HEK293T (cell line): ENCODE results near the gene FGFRL1.

ENCODE experiments used
- CTCF ChIA-PET: fragments of 350-600 bp; formaldehyde crosslinking; extraction: SDS; loops from one replicate; lab custom pipeline; 2021; ENCODE audit warnings: antibody characterized with exemption, inconsistent platforms; lab: Yijun Ruan, JAX
- POLR2A ChIA-PET: fragments of 350-600 bp; formaldehyde crosslinking; extraction: SDS; loops from one replicate; lab custom pipeline; 2020; ENCODE audit warnings: antibody characterized with exemption, inconsistent platforms; lab: Yijun Ruan, JAX
- DNase-seq: peaks from one replicate; pipeline ENCODE4 v3.0.0; 2012; ENCODE audit warnings: mixed read lengths; ENCODE audit errors: extremely low spot score
- ARNT ChIP-seq: fragments of 450-650 bp; IDR thresholded peaks from 2 replicates; pipeline ENCODE4 v1.6.1; 2017; ENCODE audit warnings: mild to moderate bottlenecking
- BHLHE40 ChIP-seq: fragments of 450-650 bp; IDR thresholded peaks from 2 replicates; pipeline ENCODE4 v1.6.1; 2016; ENCODE audit warnings: mild to moderate bottlenecking, moderate library complexity, borderline replicate concordance
- CTBP1 ChIP-seq: fragments of 450-650 bp; IDR thresholded peaks from 2 replicates; pipeline ENCODE4 v1.6.1; 2016; ENCODE audit warnings: borderline replicate concordance
- ELF4 ChIP-seq: fragments of 450-650 bp; IDR thresholded peaks from 2 replicates; pipeline ENCODE4 v1.6.1; 2017; ENCODE audit warnings: antibody characterized with exemption
- FOXA1 ChIP-seq: fragments of 450-650 bp; IDR thresholded peaks from 2 replicates; pipeline ENCODE4 v1.6.1; 2016; ENCODE audit warnings: mild to moderate bottlenecking
- FOXK2 ChIP-seq: fragments of 450-650 bp; IDR thresholded peaks from 2 replicates; pipeline ENCODE4 v1.6.1; 2016; ENCODE audit warnings: mild to moderate bottlenecking
- FOXM1 ChIP-seq: fragments of 450-650 bp; IDR thresholded peaks from 2 replicates; pipeline ENCODE4 v1.6.1; 2017; ENCODE audit warnings: mild to moderate bottlenecking, borderline replicate concordance
- HDGF ChIP-seq: fragments of 450-650 bp; IDR thresholded peaks from 2 replicates; pipeline ENCODE4 v1.6.1; 2017; ENCODE audit warnings: antibody characterized with exemption, borderline replicate concordance
- L3MBTL2 ChIP-seq: fragments of 450-650 bp; conservative IDR thresholded peaks from 2 replicates; pipeline ENCODE4 v1.6.1; 2016; ENCODE audit warnings: mild to moderate bottlenecking
- LEF1 ChIP-seq: fragments of 450-650 bp; IDR thresholded peaks from 2 replicates; pipeline ENCODE4 v1.6.1; 2017; ENCODE audit warnings: mild to moderate bottlenecking, borderline replicate concordance
- NFRKB ChIP-seq: fragments of 450-650 bp; IDR thresholded peaks from 2 replicates; pipeline ENCODE4 v1.6.1; 2016; ENCODE audit warnings: mild to moderate bottlenecking, moderate library complexity
- SP1 ChIP-seq: fragments of 450-650 bp; IDR thresholded peaks from 2 replicates; pipeline ENCODE4 v1.6.1; 2017
- SUZ12 ChIP-seq: fragments of 450-650 bp; IDR thresholded peaks from 2 replicates; pipeline ENCODE4 v1.6.1; 2016; ENCODE audit warnings: mild to moderate bottlenecking
- TARDBP ChIP-seq: fragments of 450-650 bp; IDR thresholded peaks from 2 replicates; pipeline ENCODE4 v1.6.1; 2016
- ZNF384 ChIP-seq: fragments of 450-650 bp; IDR thresholded peaks from 2 replicates; pipeline ENCODE4 v1.6.1; 2016
- TF ChIP-seq, protein P1 (sequence below): fragments of 450-650 bp; IDR thresholded peaks from 2 replicates; pipeline ENCODE4 v1.6.1; 2016

FGFRL1 gene

GRCh38 chr4:993111-994029, 18.1 kb upstream of the FGFRL1 start, which contains the start of gene SLC26A1:
Gene SLC26A1, minus strand, starts transcription at chr4:993404. Its CDS starts 1,701 bp downstream, at chr4:991703.
- CTCF ChIA-PET, result no interaction called here
- TF ChIP-seq NFRKB (no peak), SP1 (no peak), SUZ12 (no peak), BHLHE40 (no peak), FOXK2 (no peak), LEF1 (no peak), CTBP1 (no peak), FOXM1 (no peak), TARDBP (no peak), L3MBTL2 (no peak), ELF4 (no peak), FOXA1 (no peak), ARNT (no peak), ZNF384 (no peak)
- TF ChIP-seq, protein P1, sequence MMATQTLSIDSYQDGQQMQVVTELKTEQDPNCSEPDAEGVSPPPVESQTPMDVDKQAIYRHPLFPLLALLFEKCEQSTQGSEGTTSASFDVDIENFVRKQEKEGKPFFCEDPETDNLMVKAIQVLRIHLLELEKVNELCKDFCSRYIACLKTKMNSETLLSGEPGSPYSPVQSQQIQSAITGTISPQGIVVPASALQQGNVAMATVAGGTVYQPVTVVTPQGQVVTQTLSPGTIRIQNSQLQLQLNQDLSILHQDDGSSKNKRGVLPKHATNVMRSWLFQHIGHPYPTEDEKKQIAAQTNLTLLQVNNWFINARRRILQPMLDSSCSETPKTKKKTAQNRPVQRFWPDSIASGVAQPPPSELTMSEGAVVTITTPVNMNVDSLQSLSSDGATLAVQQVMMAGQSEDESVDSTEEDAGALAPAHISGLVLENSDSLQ, result no peak
- no peak for DNase-seq
- POLR2A ChIA-PET, result no interaction called here

DNA sequence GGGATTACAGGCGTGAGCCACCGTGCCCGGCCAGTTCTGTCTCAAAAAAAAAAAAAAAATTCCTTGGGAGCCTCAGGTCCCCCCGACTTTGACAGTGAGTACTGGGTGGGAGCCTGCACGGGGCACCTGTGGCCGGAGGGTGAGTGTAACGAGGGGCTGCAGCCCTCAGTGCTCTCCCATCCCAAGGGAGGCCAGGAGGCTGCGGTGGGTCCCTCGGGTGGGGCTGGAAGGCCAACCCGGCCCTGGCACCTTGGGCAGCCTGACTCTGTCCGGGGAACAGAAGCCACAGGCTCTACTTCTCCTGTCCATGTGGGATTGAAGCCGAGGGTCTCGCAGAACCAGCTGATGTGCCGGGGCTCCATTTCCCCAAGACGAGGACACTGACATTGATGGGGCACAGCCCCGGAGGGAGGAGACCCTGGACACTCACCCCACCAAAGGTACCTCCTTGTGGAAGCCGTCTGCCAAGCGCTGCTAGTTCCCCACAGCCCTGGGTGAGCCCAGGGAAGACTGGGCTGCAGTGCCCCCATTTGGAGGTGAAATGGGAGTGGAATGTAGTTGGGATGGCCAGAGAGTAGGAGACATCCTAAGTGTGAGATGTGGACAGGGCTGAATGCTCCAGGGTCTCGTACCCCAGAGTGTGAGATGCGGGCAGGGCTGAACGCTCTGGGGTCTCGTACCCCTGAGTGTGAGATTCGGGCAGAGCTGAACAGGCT, 16.0 kb upstream of the FGFRL1 start:
- DNase-seq, result no peak
- no peak for TF ChIP-seq NFRKB
- no peak for TF ChIP-seq TARDBP
- no peak for TF ChIP-seq CTBP1
- TF ChIP-seq HDGF, result no peak
- TF ChIP-seq LEF1, result no peak
- no peak for TF ChIP-seq ARNT
- no peak for TF ChIP-seq L3MBTL2
- no peak for TF ChIP-seq FOXA1
- TF ChIP-seq SP1, result no peak
- no peak for TF ChIP-seq ELF4
- TF ChIP-seq SUZ12, result no peak
- TF ChIP-seq FOXM1, result no peak
- no peak for TF ChIP-seq FOXK2
- no peak for TF ChIP-seq BHLHE40
- TF ChIP-seq ZNF384, result no peak
- TF ChIP-seq, protein P1, result no peak
- POLR2A ChIA-PET, result no interaction called here
- CTCF ChIA-PET, result no interaction called here

DNA sequence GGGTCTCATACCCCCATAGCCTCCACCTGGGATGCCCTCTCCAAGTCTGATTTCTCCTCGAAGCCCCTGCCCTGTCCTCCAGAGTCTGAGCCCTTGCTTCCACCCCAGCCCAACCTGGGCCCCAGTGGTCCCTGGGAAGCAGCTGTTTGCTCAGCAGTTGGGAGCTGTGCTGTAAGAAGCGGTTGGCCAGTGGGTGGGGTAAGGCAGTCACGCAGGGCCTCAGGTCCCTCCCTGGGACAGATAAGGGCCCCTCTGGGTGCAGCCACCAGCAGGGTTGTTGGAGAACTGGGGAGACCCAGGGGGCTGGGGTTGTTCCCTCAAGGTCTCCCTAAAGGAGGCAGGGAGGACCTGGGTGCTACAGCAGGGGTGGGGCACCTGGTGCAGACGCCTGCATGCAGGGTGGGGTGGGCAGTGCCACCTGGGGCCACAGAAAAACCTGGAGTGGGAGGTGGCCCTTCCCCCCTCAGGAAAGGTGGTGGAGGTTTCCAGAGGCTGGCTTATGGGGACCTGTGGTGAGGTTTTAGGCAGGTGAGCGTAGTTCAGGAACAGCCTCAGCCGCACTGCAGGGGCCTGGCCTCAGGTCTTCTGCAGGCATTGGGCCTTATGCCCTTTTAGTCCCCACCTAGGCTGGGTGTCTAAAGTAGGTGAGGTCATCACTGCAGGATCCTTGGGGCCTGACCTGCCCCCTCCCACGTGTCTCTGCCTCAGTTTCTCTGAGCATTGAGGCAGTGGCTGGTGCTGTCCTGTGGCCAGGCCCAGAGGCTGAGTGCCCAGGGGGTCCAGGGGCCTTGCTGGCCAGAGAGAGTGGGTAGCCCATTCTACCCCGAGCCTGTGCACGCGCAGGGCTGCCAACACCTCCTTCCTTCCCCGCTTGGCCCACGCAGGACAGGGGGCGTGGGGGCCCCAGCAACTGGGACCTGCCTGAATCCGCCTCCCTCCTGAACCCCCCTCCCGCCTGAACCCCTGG, 15.1 kb upstream of the FGFRL1 start:
- DNase-seq, result no peak
- POLR2A ChIA-PET, result no interaction called here

GRCh38 chr4:996997-997374, 14.4 kb upstream of the FGFRL1 start:
- ChIA-PET CTCF (no interaction called here), POLR2A (no interaction called here)
- DNase-seq, result no peak
- no peak for TF ChIP-seq TARDBP
- TF ChIP-seq SUZ12, result no peak
- no peak for TF ChIP-seq FOXM1
- no peak for TF ChIP-seq BHLHE40
- TF ChIP-seq L3MBTL2, result no peak
- no peak for TF ChIP-seq LEF1
- TF ChIP-seq ELF4, result no peak
- no peak for TF ChIP-seq FOXA1
- no peak for TF ChIP-seq FOXK2
- TF ChIP-seq ARNT, result no peak
- TF ChIP-seq NFRKB, result no peak
- TF ChIP-seq ZNF384, result no peak
- TF ChIP-seq SP1, result no peak
- TF ChIP-seq CTBP1, result no peak
- no peak for TF ChIP-seq HDGF

More for the DNA sequence above, 15.1 kb upstream of the FGFRL1 start:
- CTCF ChIA-PET, result no interaction called here
- TF ChIP-seq ZNF384, result no peak
- TF ChIP-seq FOXA1, result no peak
- TF ChIP-seq FOXM1, result no peak
- TF ChIP-seq ARNT, result no peak

DNA sequence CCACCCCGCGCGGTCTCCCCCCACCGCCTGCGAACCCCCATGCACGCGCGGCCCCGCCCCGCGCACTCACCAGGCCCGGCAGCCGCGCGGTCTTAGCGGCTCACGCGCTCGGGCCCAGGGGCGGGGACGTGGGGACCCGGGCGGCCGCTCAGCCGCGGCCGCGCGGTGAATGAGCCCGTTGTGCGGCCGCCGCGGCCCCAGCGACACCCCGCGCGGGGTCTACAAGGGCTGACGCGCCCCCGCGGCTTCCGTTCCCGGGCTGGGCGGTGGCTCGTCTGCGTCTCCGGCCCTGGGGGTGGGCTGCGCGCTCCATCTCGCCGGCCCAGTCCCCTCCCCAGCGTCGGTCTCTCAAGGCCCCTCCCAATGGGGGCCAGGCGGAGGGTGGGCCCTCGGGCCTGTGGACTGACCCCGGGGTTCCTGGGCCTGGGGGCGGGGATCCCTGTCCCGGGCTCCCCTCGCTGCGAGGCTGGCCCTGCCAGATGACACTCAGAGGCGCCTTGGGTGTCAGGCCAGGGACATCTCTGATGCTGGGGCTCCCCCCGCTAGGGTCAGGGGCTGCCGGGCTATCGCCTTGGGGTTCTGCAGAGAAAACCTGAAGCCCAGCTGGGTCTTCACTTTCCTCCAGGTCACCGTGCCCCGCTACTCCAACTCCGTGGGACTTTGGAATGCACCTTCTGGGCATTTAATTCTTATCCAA, 13.9 kb upstream of the FGFRL1 start:
- ChIA-PET CTCF (no interaction called here), POLR2A (no interaction called here)
- TF ChIP-seq FOXK2, result no peak
- TF ChIP-seq, protein P1, result no peak
- DNase-seq, result no peak
